SKM-1 (cell line): ENCODE measurements around the gene GRAP.

Experiments
- DNase-seq: peaks from one replicate; lab custom pipeline; 2025; ENCODE audit not compliant: unreplicated experiment; lab: John Stamatoyannopoulos, UW

Gene GRAP

DNA sequence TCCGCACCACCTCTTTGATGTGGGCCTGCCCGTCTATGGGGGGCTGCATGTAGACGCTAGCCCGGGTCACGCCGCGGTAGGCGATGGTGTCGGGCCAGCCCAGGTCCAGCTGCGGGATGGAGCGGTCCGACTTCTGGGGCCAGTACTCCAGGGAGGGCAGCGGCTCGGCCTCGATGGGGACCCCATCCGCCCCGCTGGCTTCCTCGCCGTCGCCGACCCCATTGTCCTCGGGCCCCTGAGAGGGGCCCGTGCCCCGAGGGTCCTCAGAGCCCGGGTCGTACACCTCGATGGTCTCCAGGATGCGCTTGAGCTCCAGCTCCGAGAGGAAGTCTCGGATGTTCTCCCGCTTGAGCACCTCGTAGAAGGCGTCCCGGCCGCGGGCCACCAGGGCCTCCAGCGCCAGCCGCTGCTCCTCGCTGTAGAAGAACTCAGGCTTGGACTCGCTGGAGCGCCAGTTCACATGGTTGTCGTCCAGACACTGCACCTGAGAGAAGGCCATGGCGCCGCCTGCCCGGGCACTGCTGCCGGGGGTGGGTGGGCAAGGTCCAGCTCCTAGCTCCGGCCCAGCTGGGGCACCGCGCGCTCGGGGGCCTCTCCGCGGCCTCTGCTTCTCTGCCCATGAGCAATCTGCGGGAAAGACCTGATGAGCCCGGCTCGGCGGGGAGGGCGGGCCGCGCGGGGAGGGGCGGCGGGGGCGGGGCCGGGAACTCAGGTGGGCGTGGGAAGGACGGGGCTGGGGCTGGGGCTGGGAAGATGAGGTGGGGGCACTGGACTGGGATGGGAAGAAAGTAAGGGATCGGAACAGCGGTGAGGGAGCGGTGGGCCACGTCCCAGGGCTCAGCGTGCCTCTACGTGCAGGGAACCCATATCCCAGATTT, 43.0 kb downstream of the GRAP start:
- no peak for DNase-seq

DNA sequence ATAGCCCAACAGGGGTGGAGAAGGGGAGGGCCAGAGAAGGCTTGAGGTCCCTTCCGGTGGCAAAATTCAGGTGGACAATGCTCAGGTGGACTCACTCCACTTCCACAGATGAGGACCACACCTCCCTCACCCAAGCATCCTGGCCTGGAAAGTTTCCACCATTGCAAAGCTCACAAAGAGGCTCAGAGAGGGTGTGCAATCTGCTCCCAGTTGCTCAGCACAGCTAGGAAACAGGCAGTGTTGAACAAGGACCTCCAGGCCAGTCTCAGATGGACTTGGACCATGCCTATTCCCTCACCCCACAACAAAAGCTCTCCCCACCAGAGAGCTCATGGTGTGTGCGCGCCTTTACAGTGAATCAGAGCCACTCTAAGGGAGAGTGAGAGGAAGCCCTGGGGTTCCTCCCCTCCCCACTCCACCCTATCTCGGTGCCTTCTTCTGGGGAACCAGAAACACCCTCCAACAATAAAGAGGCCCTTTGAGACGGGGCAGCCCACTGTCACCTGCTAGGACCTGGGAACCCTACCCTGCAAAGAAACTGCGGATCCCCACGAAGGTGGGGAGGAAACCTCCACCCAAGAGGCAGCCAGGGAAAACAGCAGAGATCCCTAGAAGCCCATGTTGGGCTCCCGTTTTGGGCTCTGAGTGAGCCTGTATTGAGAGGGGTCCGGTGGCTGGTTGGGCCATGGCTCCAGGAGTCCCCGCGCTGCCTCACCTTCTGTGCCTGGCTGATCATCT, 43.8 kb downstream of the GRAP start:
- no peak for DNase-seq

DNA sequence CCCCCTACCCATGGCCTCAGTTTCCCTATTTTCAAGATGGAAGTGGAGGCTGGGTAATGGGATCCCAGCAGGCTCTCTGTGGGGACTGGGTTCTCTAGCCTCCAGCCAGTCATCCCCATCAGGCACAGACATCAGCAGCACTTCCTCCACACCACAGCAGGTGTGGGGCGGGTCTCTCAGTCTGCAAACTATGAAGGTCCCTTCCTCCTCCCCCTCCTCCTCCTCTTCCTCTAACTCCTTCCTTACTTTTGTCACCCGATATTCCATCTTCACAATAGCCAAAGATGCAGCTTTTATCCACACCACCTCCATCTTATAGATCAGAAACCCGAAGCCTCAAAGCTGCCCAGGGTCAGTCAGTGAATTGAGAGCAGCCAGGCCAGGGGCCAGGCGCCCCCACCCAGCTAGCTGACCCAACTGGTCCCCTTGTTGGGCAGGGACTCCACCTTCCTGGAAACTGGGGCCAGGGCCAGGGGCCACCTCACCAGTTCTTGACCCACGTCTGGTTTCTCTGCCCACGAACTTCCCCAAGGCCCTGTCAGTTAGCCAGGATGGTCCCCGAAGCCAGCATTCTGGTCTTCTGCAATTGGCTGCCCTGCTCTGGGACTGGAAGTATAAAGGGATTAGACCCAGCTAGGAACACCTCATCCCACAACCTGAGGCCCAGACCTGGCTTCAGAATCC, 44.7 kb downstream of the GRAP start:
- no peak for DNase-seq

DNA sequence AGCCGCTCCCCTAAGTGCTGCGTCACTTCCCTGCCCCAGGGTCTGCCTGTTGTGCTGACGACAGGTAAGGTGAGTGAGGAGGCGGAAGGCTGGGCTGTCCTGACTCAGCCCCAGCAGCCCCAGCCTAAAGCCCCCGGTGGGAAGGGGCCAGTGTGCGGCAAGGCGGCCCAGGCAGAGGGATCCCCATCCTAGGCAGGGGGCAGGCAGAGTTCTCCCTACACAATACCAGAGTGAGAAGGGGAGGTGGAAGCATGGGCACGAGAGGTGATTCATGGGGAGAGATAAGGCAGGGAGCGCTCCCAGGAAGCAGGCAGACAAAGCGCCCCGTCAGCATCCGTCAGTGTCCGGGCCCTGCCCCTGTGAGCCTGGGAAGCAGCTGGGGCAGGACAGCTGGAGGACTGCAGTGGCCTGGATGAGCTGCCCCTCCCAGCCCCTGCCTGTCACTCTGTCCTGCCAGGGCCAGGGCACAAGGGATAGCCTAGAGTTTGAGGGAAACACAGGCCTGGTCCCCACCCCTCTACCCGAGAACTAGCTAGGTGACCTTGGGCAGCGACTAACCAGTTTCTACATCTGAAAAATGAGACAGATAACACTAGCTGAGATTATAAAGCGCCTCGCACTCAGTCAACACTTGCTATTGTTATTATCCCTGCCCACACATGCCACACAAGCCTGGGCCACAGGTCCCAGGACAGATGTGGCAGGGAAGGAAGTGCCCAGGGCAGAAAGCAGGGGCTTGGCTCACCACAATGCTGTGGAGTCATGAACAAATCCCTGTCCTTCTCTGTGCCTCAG, 46.0 kb downstream of the GRAP start:
- no peak for DNase-seq

DNA sequence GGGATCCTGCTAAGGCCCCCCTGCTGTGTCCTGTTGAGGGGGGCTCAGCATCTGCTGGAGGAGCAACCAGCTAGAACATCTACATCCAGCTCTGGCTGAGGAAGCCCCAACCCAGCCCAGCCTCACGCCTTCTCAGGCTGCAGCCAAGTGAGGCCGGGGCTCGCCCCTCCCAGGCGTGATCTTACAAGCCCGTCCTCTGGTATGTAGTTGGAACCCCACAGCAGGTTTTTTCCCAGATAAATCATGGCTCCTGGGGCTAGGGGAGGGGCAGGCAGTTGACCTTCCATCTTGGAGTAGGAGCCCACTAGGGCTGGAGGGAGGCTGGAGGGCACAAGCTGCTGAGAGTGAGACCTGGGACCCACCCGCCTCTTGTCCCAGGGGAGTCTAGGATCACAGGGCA, 46.8 kb downstream of the GRAP start:
- no peak for DNase-seq

DNA sequence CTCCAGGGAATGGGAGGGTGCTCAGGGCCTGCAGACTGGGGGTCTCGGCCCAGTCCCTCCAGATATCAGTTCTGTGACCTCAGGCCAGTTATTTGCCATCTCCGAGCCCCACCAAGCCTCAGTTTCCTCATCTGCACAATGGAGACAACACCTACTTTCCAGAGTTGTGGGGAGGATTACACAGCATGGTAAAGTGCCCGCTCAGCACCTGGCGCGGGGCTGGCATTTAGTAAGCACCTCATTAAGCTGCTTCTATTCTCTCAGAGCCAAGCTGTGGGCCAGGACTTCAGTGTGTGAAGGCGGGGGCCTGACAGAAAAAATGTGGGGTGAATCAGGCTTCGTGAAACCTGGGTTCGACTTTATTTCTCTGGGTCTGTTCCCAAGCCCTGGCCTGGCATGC, 47.4 kb downstream of the GRAP start:
- DNase-seq: no peak

DNA sequence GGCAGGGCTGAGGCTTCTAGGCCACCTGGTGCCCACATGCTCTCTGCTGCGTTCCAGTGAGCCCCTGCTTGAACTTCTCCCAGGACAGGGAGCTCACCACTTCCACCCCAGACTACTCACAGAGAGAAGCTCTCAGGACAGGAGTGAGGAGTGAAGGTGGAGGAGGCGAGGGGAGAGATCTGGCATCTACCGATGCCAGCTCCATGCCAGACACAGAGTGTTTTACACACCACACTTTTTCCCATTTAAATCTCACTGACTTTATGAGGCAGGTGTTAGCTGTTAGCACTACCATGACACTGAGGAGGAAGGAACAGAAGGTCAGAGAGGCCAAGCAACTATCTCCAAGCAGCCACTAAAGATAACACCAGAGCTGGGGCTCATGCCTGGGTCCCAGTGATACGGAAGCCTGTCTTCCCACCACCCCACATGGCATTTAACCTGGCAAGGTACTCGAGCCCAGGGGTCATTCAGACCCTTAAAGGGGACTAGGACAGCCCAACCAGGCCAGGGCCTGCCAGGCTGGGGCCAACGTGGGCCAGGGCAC, 49.0 kb downstream of the GRAP start:
- no peak for DNase-seq

DNA sequence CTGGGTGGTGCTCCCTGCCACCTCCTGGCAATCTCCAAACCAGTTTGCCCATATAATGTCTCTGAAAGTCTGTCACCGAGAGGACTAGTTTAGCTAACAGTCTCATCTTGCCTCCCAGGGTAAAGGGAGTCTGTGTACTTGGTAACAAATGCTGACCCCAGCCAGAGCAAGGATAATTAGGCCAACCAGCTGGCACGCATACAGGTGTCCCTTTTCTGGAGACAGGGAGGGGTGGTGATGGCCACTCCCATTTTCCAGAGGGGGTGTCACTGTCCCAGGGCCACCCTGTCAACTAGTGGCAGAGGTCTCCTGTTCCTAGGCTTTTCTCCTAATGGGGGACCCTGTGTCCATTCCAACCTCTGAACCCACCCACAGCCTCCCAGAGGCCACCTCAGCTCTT, 50.3 kb downstream of the GRAP start:
- DNase-seq: no peak

DNA sequence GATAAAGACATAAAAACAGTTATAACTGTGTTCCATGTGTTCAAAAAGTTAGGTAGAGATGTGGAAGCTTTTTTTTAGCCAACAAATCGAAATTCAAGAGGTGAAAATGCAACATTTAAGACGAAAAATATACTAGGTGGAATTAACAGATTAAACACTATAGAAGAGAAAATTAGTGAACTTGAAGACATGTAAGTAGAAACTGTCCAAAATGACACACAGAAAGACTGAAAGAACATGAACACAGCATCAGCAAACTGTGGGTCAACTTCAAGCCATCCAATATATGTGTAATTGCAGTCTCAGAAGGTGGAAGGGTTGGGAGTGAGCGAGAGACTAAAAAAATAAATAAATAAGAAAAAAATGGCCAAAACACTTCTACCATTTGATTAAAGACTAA, 51.5 kb downstream of the GRAP start:
- DNase-seq: no peak

DNA sequence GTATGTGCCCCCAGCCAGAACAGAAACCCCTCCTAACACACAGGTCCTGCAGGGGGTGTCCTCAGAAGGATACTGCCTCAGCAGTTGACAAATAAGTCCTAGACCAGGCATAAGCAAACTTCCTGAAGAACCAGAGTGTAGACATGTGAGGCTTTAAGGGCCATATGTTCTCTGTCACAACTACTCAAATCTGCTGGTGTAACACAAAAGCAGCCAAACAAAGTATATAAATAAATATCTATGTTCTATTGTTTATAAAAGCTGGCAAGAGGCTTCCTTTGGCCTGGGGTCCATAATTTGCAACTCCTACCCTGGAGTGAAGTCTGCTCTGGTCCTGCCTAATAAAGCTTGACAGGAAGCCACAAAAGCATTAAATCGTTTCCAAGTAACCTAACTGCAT, 52.1 kb downstream of the GRAP start:
- DNase-seq: no peak

DNA sequence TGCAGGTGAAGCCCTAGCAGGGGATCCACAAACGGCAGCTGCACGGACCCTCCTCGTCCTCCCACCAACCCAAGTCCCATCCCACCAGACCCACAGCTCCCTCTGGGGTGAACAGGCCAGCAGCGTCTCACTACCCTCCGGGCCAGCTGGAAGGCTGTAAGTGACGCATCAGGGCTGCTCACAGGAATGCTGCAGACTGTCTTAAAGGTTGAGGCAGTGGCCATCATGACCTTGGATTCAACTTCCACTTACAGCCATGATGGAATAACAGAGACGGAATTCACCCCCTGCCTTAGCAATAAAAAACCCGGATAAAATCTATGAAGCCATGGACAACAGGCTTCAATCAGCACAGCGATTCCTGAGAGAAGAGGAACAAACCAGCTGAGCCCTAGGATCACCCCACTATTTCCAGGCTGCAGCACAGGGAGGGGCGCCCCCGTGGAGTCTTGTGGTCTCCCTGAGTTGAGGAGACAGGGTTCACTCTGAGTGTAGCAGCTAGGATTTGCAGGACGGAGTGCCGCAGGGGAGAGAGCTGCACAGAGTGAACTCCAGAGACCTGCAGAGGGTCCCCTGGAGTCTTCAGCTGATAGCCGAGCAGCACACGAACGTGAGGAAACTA, 52.7 kb downstream of the GRAP start:
- no peak for DNase-seq

DNA sequence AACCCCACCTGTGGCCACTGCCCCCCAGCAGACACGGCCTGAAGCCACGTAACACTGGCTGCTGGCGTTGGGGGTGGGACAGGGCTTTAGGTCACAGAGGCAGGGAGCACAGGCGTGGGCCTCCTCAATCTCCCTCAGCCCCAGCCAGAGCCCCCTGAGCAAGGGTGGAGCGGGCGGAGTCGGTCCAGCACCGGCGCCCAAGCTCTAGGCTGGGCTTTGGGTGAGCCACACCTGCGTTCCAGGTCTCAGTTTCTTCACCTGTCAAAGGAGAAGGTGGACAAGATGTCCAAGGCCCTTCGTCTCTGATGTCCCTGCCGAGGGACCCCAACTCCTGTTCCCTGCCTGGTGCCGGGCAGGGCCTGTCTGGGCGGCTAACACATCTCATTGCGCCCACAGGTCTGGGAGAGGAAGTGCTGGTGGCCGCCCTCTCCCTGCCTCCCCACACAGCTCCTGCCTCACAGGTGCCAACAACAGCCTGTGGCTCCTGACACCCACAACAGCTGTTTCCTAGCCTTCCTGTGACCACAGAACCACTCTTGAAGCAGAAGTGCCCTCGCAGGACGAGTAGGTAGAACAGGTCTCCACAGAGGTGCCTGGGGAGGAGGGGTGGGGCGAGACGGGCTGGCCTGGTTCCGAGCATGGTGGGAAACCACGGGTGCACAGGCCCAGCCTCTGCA, 54.2 kb downstream of the GRAP start:
- no peak for DNase-seq

DNA sequence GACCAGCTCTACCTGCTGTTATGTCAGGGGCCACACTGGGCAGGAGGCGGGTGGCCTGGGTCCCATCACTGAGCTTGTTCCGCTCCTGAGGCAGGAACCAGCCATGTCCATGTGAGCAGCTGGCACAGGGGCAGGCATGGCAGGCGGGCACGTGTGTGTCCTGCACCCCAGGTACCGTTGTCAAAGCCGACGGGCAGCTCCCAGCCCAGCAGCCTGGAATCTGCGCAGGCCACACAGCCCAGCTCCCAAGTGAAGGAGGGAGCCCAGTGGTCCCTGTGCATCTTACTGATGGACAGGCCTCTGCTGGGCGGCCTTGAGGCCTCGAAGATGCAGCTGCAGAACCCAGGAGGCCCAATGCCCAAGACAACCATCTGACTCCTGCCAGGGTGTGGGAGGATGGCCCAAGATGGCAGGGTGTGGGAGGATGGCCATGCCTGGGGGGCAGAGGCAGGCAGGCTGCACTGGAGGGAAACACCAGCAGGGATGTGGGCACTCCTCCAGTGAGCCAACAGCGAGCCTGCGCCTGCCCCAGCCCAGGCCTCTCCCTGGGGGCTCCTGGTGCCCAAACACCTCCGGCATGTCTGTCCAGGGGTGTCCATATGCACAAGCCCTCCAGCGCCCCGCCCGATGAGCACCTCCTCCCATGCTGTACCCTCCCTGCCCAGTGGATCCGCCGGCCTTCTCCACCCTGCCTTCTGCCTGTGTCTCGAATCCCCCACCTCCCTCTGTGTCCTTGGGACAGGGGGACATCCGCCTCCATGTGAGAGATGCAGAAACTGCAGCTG, 55.0 kb downstream of the GRAP start:
- DNase-seq: no peak

DNA sequence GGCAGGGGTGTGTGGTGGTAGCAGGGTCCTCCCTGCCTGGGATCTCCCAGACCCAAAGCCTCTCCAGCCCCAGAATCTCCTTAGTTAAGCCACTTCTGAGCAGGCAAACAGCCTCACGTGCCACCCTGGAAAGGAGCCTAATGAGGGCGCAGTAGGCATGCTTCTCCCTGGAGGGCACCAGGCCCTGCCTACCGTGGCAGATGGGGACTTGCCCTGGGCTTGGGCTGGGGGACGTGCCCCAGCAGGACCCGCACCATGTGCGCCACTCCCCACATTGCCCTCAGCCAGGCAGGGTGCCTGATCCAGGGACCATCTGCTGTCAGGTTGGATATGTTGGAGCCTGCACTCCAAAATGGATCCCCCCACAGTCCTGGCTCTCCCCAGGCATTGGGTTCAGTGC, 56.4 kb downstream of the GRAP start:
- DNase-seq: no peak

DNA sequence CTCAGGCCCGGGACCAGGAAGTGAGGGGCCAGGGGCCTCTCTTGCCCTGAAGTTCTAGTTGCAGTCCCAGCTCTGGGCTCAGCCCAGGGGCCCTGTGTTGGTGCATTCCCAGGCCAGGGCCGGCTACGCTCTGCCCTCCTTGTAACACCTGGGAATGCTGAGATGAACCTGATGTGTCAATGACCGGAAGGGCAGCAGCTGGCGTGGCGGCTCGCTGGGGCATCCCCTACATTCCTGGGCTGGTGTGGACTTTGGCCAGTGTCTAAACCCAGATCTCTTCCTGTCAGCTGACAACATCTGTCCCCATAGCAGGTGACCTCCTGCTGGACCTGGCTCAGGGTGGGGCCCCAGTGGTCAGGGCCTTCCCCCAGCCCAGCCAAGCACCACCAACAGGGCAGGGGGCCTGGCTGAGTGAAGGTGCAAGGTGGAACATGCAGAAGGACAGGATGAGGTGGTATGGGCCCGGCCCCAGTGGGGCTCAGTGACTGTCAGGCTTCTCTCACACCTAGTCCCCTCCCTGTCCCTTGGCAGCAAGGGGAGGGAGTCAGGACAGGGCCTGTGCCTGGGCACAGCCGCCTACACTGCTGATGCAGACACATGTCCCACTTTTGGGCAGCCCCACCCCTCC, 58.1 kb downstream of the GRAP start:
- DNase-seq: no peak

DNA sequence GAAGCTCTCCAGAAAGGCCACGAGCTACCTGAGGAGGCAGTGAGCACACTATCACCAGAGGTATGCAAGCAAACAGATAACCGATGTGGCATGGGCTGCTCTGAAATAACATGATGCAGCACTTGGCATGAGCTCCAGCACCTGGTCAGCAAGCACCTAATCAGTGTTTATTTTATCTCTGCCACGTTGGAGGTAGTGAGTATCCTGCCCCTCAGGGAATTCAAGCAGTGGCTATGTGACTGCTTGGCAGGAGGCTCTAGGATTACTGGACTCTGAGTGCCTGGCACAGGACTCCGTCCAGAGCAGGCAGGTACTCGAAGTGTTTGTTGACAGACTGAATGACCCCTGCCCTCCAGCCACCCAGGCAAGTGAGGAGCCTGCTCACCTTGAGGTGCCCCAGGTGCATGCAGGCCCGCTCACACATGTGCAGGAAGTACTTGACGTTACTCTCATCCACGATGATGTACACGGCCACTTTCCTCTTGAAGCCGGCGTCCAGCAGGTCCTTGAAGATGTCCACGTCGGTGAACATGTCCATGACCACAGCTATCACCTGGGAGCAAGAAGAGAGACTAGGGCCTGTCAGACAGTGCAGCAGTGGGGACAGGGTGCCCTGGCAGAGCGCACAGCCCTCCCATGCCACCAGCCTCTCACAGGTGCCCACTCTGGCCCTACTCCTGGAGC, 58.8 kb downstream of the GRAP start:
- no peak for DNase-seq

DNA sequence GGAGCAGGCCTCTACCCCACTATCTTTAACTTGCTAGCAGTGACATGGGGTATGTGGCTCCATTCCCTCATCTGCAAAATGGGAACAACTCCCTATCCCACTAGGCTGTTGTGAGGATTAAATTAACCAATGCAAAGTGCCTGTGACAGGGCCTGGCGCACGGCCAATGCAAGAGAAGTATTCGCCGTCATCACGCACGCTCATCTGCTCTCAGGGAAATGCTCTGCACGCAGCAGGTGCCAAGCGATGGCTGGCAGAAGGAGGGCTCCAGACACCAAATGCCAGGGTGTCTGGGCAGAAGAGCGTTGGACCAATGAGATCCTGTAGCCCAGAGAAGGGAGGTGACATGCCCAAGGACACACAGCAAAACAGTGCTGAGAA, 59.5 kb downstream of the GRAP start:
- no peak for DNase-seq
